Activated T-helper 17 cell treated with anti-CD3 and anti-CD28 coated beads, Interleukin-2, amount 50 U/mL, for 72 hours (primary cell): Measurements from ENCODE around the gene TMEM97. TPM values are rescaled to one million over a fixed set of nuclear protein-coding genes. Genes with fewer than 3 reads are reported as not detected.
A peak's percentile ranks its signal among the peaks of the same experiment; 100 is the strongest.
"Not testable (repeated sequence)": the region's sequence is repeated elsewhere in the genome, so short reads cannot be mapped to it uniquely, and the experiment has no call there.

Source experiments
- ATAC-seq: fragments of 150-1000 bp; cut with Tn5 transposase; replicated peaks from 2 replicates; pipeline ENCODE4 v1.10.0; 2021; ENCODE audit warnings: mild to moderate bottlenecking, moderate library complexity
- H3K27ac Mint-ChIP-seq: one replicate; pipeline ENCODE4 v1.8.0; 2022; ENCODE audit warnings: mixed read lengths
- H3K27me3 Mint-ChIP-seq: one replicate; pipeline ENCODE4 v1.8.0; 2022; ENCODE audit warnings: mixed read lengths
- H3K36me3 Mint-ChIP-seq: one replicate; pipeline ENCODE4 v1.8.0; 2022; ENCODE audit warnings: low read depth, mild to moderate bottlenecking, mixed read lengths
- H3K4me1 Mint-ChIP-seq: one replicate; pipeline ENCODE4 v1.8.0; 2022; ENCODE audit warnings: mixed read lengths
- H3K4me3 Mint-ChIP-seq: one replicate; pipeline ENCODE4 v1.8.0; 2022; ENCODE audit warnings: mild to moderate bottlenecking, mixed read lengths
- H3K9me3 Mint-ChIP-seq: one replicate; pipeline ENCODE4 v1.8.0; 2022; ENCODE audit warnings: mixed read lengths
- total RNA-seq, 2 donors: library from RNA; stranded (reverse); gene quantifications; one replicate each; pipeline ENCODE4 v1.2.3, GENCODE V29; 2022

Gene TMEM97
- total RNA-seq, result 10 to 100 TPM; 25.0 to 41.0 TPM

- Mint-ChIP-seq H3K9me3 (no peaks in the 10 kb centered on the region), H3K4me1 (peaks cover 24% of the 10 kb centered on the region)
These were observed at the start of gene TMEM97 for GRCh38 chr17:28318759-28319597. Gene TMEM97, plus strand, starts transcription at chr17:28319200. Its CDS starts 40 bp downstream, at chr17:28319240.

GRCh38 chr17:28270055-28270454 is 48.9 kb upstream of the TMEM97 start:
- Mint-ChIP-seq H3K36me3 (no peaks in the 10 kb centered on the region), H3K4me3 (no peak overlapping the region), H3K27me3 (peaks cover 20% of the 10 kb centered on the region), H3K27ac (no peak overlapping the region), H3K9me3 (no peaks in the 10 kb centered on the region), H3K4me1 (peaks cover 4% of the 10 kb centered on the region)
- ATAC-seq, result no peak

More at GRCh38 chr17:28318759-28319597, at the start of gene TMEM97:
- Mint-ChIP-seq H3K36me3 (peaks cover 24% of the 10 kb centered on the region), H3K27ac (peak within 1 kb of the TSS; percentile 79), H3K4me3 (peak within 1 kb of the TSS; percentile 89), H3K27me3 (no peaks in the 10 kb centered on the region)
- peak; percentile 99 for ATAC-seq

GRCh38 chr17:28270926-28271325 is 48.1 kb upstream of the TMEM97 start:
- H3K27me3 Mint-ChIP-seq, result peaks cover 22% of the 10 kb centered on the region
- H3K9me3 Mint-ChIP-seq, result no peaks in the 10 kb centered on the region
- H3K36me3 Mint-ChIP-seq, result no peaks in the 10 kb centered on the region
- ATAC-seq, result no peak
- no peak overlapping the region for H3K27ac Mint-ChIP-seq
- H3K4me3 Mint-ChIP-seq, result no peak overlapping the region
- H3K4me1 Mint-ChIP-seq, result peaks cover 4% of the 10 kb centered on the region

GRCh38 chr17:28271431-28271830 is 47.6 kb upstream of the TMEM97 start:
- Mint-ChIP-seq H3K36me3 (no peaks in the 10 kb centered on the region), H3K27me3 (peaks cover 26% of the 10 kb centered on the region), H3K27ac (no peak overlapping the region), H3K4me3 (no peak overlapping the region), H3K4me1 (peaks cover 4% of the 10 kb centered on the region), H3K9me3 (no peaks in the 10 kb centered on the region)
- ATAC-seq, result no peak

GRCh38 chr17:28272166-28272565 is 46.8 kb upstream of the TMEM97 start:
- H3K4me1 Mint-ChIP-seq, result peaks cover 4% of the 10 kb centered on the region
- H3K27ac Mint-ChIP-seq, result no peak overlapping the region
- H3K4me3 Mint-ChIP-seq, result no peak overlapping the region
- H3K9me3 Mint-ChIP-seq, result no peaks in the 10 kb centered on the region
- ATAC-seq, result no peak
- H3K27me3 Mint-ChIP-seq, result peaks cover 29% of the 10 kb centered on the region
- H3K36me3 Mint-ChIP-seq, result no peaks in the 10 kb centered on the region

- H3K36me3 Mint-ChIP-seq, ATAC-seq, H3K4me3 Mint-ChIP-seq, H3K4me1 Mint-ChIP-seq, H3K27ac Mint-ChIP-seq, H3K9me3 Mint-ChIP-seq: not testable (repeated sequence)
- H3K27me3 Mint-ChIP-seq, result peaks cover 29% of the 10 kb centered on the region
These were observed 45.7 kb upstream of the TMEM97 start for GRCh38 chr17:28273341-28273740.

- Mint-ChIP-seq H3K27me3 (peaks cover 29% of the 10 kb centered on the region), H3K27ac (no peak overlapping the region), H3K36me3 (peaks cover 8% of the 10 kb centered on the region), H3K9me3 (no peaks in the 10 kb centered on the region), H3K4me1 (peaks cover 11% of the 10 kb centered on the region), H3K4me3 (no peak overlapping the region)
- no peak for ATAC-seq
These were observed 44.3 kb upstream of the TMEM97 start for GRCh38 chr17:28274591-28275265.

- no peak for ATAC-seq
- H3K36me3 Mint-ChIP-seq, result peaks cover 8% of the 10 kb centered on the region
- peaks cover 29% of the 10 kb centered on the region for H3K27me3 Mint-ChIP-seq
- no peak overlapping the region for H3K27ac Mint-ChIP-seq
- H3K4me1 Mint-ChIP-seq, result peaks cover 11% of the 10 kb centered on the region
- H3K9me3 Mint-ChIP-seq, result no peaks in the 10 kb centered on the region
- no peak overlapping the region for H3K4me3 Mint-ChIP-seq
These were observed 43.0 kb upstream of the TMEM97 start for GRCh38 chr17:28276011-28276410.

- no peak overlapping the region for H3K27ac Mint-ChIP-seq
- no peaks in the 10 kb centered on the region for H3K9me3 Mint-ChIP-seq
- H3K36me3 Mint-ChIP-seq, result peaks cover 8% of the 10 kb centered on the region
- peaks cover 11% of the 10 kb centered on the region for H3K4me1 Mint-ChIP-seq
- peaks cover 15% of the 10 kb centered on the region for H3K27me3 Mint-ChIP-seq
- no peak for ATAC-seq
- no peak overlapping the region for H3K4me3 Mint-ChIP-seq
These were observed 39.6 kb upstream of the TMEM97 start for GRCh38 chr17:28279411-28279810.

GRCh38 chr17:28280826-28281225 is 38.2 kb upstream of the TMEM97 start:
- ATAC-seq, result no peak
- Mint-ChIP-seq H3K4me3 (no peak overlapping the region), H3K36me3 (peaks cover 8% of the 10 kb centered on the region), H3K4me1 (peaks cover 7% of the 10 kb centered on the region), H3K27me3 (peaks cover 8% of the 10 kb centered on the region), H3K27ac (no peak overlapping the region), H3K9me3 (no peaks in the 10 kb centered on the region)

GRCh38 chr17:28282596-28282995 is 36.4 kb upstream of the TMEM97 start:
- H3K4me3 Mint-ChIP-seq, result no peak overlapping the region
- no peaks in the 10 kb centered on the region for H3K27me3 Mint-ChIP-seq
- ATAC-seq, result no peak
- H3K36me3 Mint-ChIP-seq, result peaks cover 8% of the 10 kb centered on the region
- no peak overlapping the region for H3K27ac Mint-ChIP-seq
- H3K9me3 Mint-ChIP-seq, result no peaks in the 10 kb centered on the region
- peaks cover 7% of the 10 kb centered on the region for H3K4me1 Mint-ChIP-seq

- Mint-ChIP-seq H3K27ac (no peak overlapping the region), H3K36me3 (no peaks in the 10 kb centered on the region), H3K9me3 (no peaks in the 10 kb centered on the region), H3K27me3 (no peaks in the 10 kb centered on the region), H3K4me3 (no peak overlapping the region), H3K4me1 (no peaks in the 10 kb centered on the region)
- ATAC-seq, result no peak
These were observed 33.0 kb upstream of the TMEM97 start for GRCh38 chr17:28285965-28286364.

- no peak for ATAC-seq
- no peaks in the 10 kb centered on the region for H3K9me3 Mint-ChIP-seq
- no peak overlapping the region for H3K4me3 Mint-ChIP-seq
- peaks cover 9% of the 10 kb centered on the region for H3K27me3 Mint-ChIP-seq
- no peaks in the 10 kb centered on the region for H3K36me3 Mint-ChIP-seq
- H3K4me1 Mint-ChIP-seq, result peaks cover 3% of the 10 kb centered on the region
- H3K27ac Mint-ChIP-seq, result no peak overlapping the region
These were observed 28.3 kb upstream of the TMEM97 start for GRCh38 chr17:28290703-28291102.

GRCh38 chr17:28291780-28292330 is 27.1 kb upstream of the TMEM97 start:
- Mint-ChIP-seq H3K9me3 (no peaks in the 10 kb centered on the region), H3K4me3 (no peak overlapping the region), H3K27me3 (peaks cover 9% of the 10 kb centered on the region), H3K4me1 (peaks cover 12% of the 10 kb centered on the region), H3K27ac (no peak overlapping the region), H3K36me3 (no peaks in the 10 kb centered on the region)
- no peak for ATAC-seq

- H3K27me3 Mint-ChIP-seq, H3K27ac Mint-ChIP-seq, H3K36me3 Mint-ChIP-seq, H3K4me3 Mint-ChIP-seq, H3K9me3 Mint-ChIP-seq, ATAC-seq: not testable (repeated sequence)
- H3K4me1 Mint-ChIP-seq, result peaks cover 12% of the 10 kb centered on the region
These were observed 26.1 kb upstream of the TMEM97 start for GRCh38 chr17:28292878-28293277.
